ENCODE data around the gene CCDC85A. TPM values are rescaled to one million over a fixed set of nuclear protein-coding genes. Genes with fewer than 3 reads are reported as not detected.

CCDC85A gene
- total RNA-seq, 2 experiments from 2014 or later: not detected

DNA sequence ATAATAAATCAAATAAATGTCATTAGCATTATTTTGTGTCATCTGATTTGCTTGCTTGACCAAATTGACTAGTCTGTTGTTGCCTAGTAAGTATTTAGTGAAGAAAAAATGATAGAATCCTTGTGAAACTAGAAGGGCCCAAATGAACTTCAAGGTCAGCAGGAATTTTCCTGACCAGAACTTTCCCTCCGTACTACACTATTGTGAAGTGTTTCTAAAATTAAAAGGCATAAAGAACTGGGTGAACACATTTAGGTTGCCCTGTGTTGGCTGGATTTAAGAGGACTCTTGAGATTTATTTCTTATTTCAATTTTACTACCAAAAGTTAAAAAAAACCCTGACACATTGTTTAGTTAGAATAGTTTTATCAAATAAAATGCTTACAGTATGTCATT lies 142.6 kb downstream of the CCDC85A start:
- Mint-ChIP-seq H3K27me3 (ENCODE audit: low read depth) (no peaks in the 10 kb centered on the region), H3K4me3 (no peak overlapping the region), H3K27ac (no peak overlapping the region), H3K4me1 (ENCODE audit: low read depth) (no peaks in the 10 kb centered on the region), H3K36me3 (ENCODE audit: low read depth) (no peaks in the 10 kb centered on the region), H3K9me3 (ENCODE audit: insufficient read depth) (no peaks in the 10 kb centered on the region)
- no peak for DNase-seq
- POLR2A ChIA-PET: no interaction called here
- CTCF ChIA-PET: no interaction called here
- ATAC-seq: no peak

DNA sequence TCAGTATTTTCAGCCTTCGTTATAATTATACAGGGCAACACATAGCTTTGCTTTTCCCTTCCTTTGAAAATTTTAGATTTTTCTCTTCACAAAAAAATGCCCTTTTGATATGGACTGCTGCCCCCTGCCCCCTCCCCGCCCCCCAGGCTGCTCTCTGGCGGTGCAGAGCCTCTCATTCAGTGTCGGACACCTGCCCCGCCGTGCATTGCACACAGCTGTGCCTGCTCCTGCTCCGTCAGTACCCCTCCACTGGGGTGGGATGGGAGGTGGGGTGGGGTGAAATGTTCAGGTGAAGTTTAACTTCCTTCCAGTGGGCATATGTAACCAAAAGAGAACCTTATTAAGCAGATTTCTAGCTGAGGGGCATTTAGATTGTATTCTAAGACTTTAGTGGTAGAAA lies 148.0 kb downstream of the CCDC85A start:
- no peak for DNase-seq
- Mint-ChIP-seq H3K36me3 (ENCODE audit: low read depth) (no peaks in the 10 kb centered on the region), H3K27ac (no peak overlapping the region), H3K27me3 (ENCODE audit: low read depth) (no peaks in the 10 kb centered on the region), H3K4me3 (no peak overlapping the region), H3K9me3 (ENCODE audit: insufficient read depth) (no peaks in the 10 kb centered on the region), H3K4me1 (ENCODE audit: low read depth) (no peaks in the 10 kb centered on the region)
- ChIA-PET POLR2A (no interaction called here), CTCF (no interaction called here)
- no peak for ATAC-seq

- Mint-ChIP-seq H3K4me1 (ENCODE audit: low read depth) (no peaks in the 10 kb centered on the region), H3K36me3 (ENCODE audit: low read depth) (no peaks in the 10 kb centered on the region), H3K27ac (no peak overlapping the region), H3K9me3 (ENCODE audit: insufficient read depth) (no peaks in the 10 kb centered on the region), H3K4me3 (no peak overlapping the region), H3K27me3 (ENCODE audit: low read depth) (no peaks in the 10 kb centered on the region)
- DNase-seq (no peak), ATAC-seq (no peak)
- POLR2A ChIA-PET: no interaction called here
- CTCF ChIA-PET: no interaction called here
Measured at GRCh38 chr2:56333812-56334485, 150.2 kb downstream of the CCDC85A start.

- POLR2A ChIA-PET: no interaction called here
- no peak for DNase-seq
- no peaks in the 10 kb centered on the region for H3K27me3 Mint-ChIP-seq (ENCODE audit: low read depth)
- H3K27ac Mint-ChIP-seq: no peak overlapping the region
- no peak overlapping the region for H3K4me3 Mint-ChIP-seq
- ATAC-seq: no peak
- H3K4me1 Mint-ChIP-seq (ENCODE audit: low read depth): no peaks in the 10 kb centered on the region
- CTCF ChIA-PET: no interaction called here
- H3K9me3 Mint-ChIP-seq (ENCODE audit: insufficient read depth): no peaks in the 10 kb centered on the region
- H3K36me3 Mint-ChIP-seq (ENCODE audit: low read depth): no peaks in the 10 kb centered on the region
Measured at GRCh38 chr2:56334622-56335021, 150.8 kb downstream of the CCDC85A start.

DNA sequence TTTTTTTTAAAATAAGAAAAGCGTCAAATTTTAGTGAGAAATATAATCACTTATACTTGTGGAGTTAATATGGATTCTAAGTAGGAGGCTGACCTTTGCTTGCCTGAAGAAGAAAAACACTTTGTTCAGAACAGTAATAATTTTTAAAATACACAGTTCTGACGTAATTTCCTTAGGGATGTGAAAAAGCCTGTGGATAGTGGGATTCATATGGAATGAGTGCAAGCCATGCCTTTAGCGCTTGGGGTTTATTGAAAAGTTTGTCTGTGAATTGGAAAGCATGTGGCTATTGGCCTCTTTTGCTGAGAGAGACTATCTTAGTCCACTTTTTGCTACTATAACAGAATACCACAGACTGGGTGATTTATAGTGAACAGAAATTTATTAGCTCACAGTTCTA lies 151.3 kb downstream of the CCDC85A start:
- Mint-ChIP-seq H3K4me1 (ENCODE audit: low read depth) (no peaks in the 10 kb centered on the region), H3K36me3 (ENCODE audit: low read depth) (no peaks in the 10 kb centered on the region), H3K9me3 (ENCODE audit: insufficient read depth) (no peaks in the 10 kb centered on the region), H3K27me3 (ENCODE audit: low read depth) (no peaks in the 10 kb centered on the region), H3K27ac (no peak overlapping the region), H3K4me3 (no peak overlapping the region)
- ATAC-seq (no peak), DNase-seq (no peak)
- CTCF ChIA-PET: no interaction called here
- POLR2A ChIA-PET: no interaction called here

DNA sequence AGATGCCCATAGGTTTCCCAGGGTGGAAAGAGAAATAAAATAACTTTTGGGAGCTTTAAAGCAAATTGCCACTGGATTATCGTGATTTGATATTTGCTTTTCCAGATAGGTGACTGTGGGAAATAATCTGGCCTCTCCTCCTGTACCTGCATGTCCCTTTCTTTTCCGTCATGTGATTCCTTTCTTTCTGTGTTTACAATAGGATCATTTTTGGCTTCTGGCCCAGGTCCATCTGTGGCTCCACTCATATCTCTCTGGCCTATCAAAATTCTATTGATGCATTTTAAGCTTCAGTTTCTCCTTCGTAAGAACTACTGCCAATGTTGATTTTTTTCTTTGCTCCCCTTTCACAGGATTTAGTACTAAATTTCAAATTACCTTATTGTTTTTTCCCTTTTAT lies 153.6 kb downstream of the CCDC85A start:
- Mint-ChIP-seq H3K27ac (no peak overlapping the region), H3K4me3 (no peak overlapping the region), H3K9me3 (ENCODE audit: insufficient read depth) (no peaks in the 10 kb centered on the region), H3K4me1 (ENCODE audit: low read depth) (no peaks in the 10 kb centered on the region), H3K36me3 (ENCODE audit: low read depth) (no peaks in the 10 kb centered on the region), H3K27me3 (ENCODE audit: low read depth) (no peaks in the 10 kb centered on the region)
- ChIA-PET CTCF (no interaction called here), POLR2A (no interaction called here)
- DNase-seq (no peak), ATAC-seq (no peak)

- Mint-ChIP-seq H3K27me3 (ENCODE audit: low read depth) (no peaks in the 10 kb centered on the region), H3K9me3 (ENCODE audit: insufficient read depth) (no peaks in the 10 kb centered on the region), H3K36me3 (ENCODE audit: low read depth) (no peaks in the 10 kb centered on the region), H3K4me1 (ENCODE audit: low read depth) (no peaks in the 10 kb centered on the region), H3K4me3 (no peak overlapping the region), H3K27ac (no peak overlapping the region)
- DNase-seq: no peak
- CTCF ChIA-PET: no interaction called here
- POLR2A ChIA-PET: no interaction called here
- ATAC-seq: no peak
Measured at GRCh38 chr2:56338232-56338631, 154.4 kb downstream of the CCDC85A start.

GRCh38 chr2:56344771-56345170 lies 161.0 kb downstream of the CCDC85A start:
- CTCF ChIA-PET: no interaction called here
- POLR2A ChIA-PET: no interaction called here
- no peaks in the 10 kb centered on the region for H3K4me1 Mint-ChIP-seq (ENCODE audit: low read depth)
- H3K27me3 Mint-ChIP-seq (ENCODE audit: low read depth): no peaks in the 10 kb centered on the region
- no peaks in the 10 kb centered on the region for H3K9me3 Mint-ChIP-seq (ENCODE audit: insufficient read depth)
- no peak for DNase-seq
- no peak for ATAC-seq
- H3K36me3 Mint-ChIP-seq (ENCODE audit: low read depth): no peaks in the 10 kb centered on the region
- no peak overlapping the region for H3K4me3 Mint-ChIP-seq
- no peak overlapping the region for H3K27ac Mint-ChIP-seq

DNA sequence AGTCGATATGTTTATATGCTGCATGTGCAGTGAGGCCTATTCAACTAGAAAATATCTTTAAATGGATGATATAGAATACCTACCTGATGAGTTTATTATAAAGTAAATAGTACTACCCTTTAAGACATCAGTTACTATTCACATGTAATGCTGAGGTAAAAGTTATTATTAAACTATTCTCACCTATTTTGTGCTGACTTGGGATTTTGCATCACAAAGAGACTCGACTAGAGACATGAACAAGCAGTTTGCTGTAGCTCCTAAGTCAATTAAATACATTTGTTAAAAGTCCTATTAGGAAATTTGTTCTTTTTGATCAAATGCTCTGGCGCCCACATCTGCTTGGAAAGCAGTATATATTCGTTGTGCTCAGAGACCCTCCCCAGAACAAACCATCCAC lies 164.1 kb downstream of the CCDC85A start:
- no peaks in the 10 kb centered on the region for H3K27me3 Mint-ChIP-seq (ENCODE audit: low read depth)
- no peaks in the 10 kb centered on the region for H3K9me3 Mint-ChIP-seq (ENCODE audit: insufficient read depth)
- no peak for ATAC-seq
- POLR2A ChIA-PET: no interaction called here
- CTCF ChIA-PET: no interaction called here
- no peaks in the 10 kb centered on the region for H3K36me3 Mint-ChIP-seq (ENCODE audit: low read depth)
- H3K4me1 Mint-ChIP-seq (ENCODE audit: low read depth): no peaks in the 10 kb centered on the region
- no peak overlapping the region for H3K4me3 Mint-ChIP-seq
- no peak for DNase-seq
- no peak overlapping the region for H3K27ac Mint-ChIP-seq

DNA sequence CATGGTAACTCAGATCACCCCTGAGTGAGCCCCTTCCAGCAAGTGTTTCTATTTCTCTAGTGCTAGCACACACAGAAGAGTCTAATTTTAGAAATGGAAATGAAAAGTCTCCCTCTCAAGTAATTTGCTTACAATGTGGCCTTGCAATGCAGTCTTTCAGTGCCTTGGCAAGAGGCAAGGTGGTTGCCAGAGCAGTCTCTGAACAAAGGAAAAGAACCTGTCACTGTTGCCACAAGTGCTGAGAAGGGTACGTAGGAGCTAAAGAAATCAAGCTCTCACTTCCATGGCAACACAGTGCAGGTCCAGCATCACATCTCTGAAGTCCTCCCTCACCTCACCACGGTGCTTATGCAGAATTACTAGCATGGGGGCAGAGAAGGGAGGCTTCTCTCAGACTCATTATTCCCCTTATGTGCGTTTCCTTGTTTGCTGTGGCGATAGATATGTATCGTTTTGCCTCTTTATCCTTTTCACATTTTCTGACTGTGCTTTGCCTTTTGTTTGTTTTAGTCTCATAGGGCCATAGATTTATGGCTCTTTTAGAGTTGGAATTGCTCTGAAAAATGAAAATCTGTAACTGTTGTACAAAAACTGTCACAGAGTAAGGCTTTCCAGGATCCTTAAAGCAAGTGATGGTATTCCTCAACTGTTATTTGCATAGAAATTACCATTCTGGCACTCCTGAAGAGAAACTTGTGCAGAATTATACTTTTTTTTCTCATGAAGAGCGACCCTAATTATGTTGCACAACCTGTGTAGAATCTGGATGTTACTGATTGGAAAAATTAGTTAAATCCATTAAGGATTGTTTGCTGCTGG lies 164.8 kb downstream of the CCDC85A start:
- ChIA-PET CTCF (no interaction called here), POLR2A (no interaction called here)
- Mint-ChIP-seq H3K9me3 (ENCODE audit: insufficient read depth) (no peaks in the 10 kb centered on the region), H3K4me1 (ENCODE audit: low read depth) (no peaks in the 10 kb centered on the region), H3K27ac (no peak overlapping the region), H3K27me3 (ENCODE audit: low read depth) (no peaks in the 10 kb centered on the region), H3K4me3 (no peak overlapping the region), H3K36me3 (ENCODE audit: low read depth) (no peaks in the 10 kb centered on the region)
- DNase-seq (no peak), ATAC-seq (no peak)

DNA sequence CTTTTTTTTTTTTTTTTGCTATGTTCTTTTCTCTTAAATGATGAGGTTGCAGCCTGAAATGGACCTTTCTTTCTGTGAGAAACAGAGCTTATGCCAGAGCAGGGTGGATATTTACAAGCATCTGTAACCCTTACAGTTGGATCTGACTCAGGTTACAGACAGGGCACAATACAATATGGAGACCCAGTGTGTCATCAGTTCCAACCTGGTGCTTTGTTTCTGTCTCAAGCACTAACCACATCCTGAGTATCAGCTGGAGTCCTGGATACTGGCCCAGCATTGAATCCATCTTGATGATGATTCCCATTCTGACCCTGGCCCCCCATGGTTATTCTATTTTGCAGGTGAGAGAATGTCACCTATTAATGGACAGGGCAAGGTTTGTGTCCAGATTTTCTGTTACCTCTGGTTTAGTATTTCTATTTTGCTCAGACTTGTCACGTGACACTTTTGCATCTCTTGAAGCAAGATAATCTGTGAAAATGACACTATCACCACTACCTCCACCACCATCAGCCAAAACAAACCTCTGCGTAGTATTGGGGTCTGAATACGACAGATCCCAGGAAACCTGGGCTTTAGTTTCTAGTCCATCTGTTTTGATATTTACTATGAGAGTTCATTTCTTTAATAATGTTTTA lies 174.0 kb downstream of the CCDC85A start:
- no peaks in the 10 kb centered on the region for H3K4me1 Mint-ChIP-seq (ENCODE audit: low read depth)
- no peaks in the 10 kb centered on the region for H3K27me3 Mint-ChIP-seq (ENCODE audit: low read depth)
- no peak overlapping the region for H3K27ac Mint-ChIP-seq
- H3K9me3 Mint-ChIP-seq (ENCODE audit: insufficient read depth): no peaks in the 10 kb centered on the region
- no peak for DNase-seq
- ChIA-PET POLR2A (no interaction called here), CTCF (no interaction called here)
- no peaks in the 10 kb centered on the region for H3K36me3 Mint-ChIP-seq (ENCODE audit: low read depth)
- H3K4me3 Mint-ChIP-seq: no peak overlapping the region
- ATAC-seq: no peak

- no peak overlapping the region for H3K4me3 Mint-ChIP-seq
- no peaks in the 10 kb centered on the region for H3K27me3 Mint-ChIP-seq (ENCODE audit: low read depth)
- H3K36me3 Mint-ChIP-seq (ENCODE audit: low read depth): no peaks in the 10 kb centered on the region
- ChIA-PET CTCF (no interaction called here), POLR2A (no interaction called here)
- no peak overlapping the region for H3K27ac Mint-ChIP-seq
- DNase-seq (no peak), ATAC-seq (no peak)
- no peaks in the 10 kb centered on the region for H3K4me1 Mint-ChIP-seq (ENCODE audit: low read depth)
- H3K9me3 Mint-ChIP-seq (ENCODE audit: insufficient read depth): peaks cover 1% of the 10 kb centered on the region
Measured at GRCh38 chr2:56361844-56362243, 178.1 kb downstream of the CCDC85A start.
